Fibroblast of lung (primary cell): ENCODE results near the gene LRRC15.

ENCODE experiments used
- EZH2 ChIP-seq: IDR thresholded peaks from 2 replicates; pipeline ENCODE4 v1.5.1; 2012; ENCODE audit warnings: low read length, control low read depth, mild to moderate bottlenecking; ENCODE audit errors: missing control alignments
- TF ChIP-seq, protein P1 (sequence below), 2 donors: IDR thresholded peaks in 1 of 2; conservative IDR thresholded peaks in 1 of 2; 1 replicate in 1 of 2; 2 replicates in 1 of 2; pipeline ENCODE4 v1.5.1; 2011 to 2012; ENCODE audit warnings: low read length in 2 of 2, control low read depth in 1 of 2, inconsistent platforms in 1 of 2, low read depth in 1 of 2, mild to moderate bottlenecking in 1 of 2

DNA sequence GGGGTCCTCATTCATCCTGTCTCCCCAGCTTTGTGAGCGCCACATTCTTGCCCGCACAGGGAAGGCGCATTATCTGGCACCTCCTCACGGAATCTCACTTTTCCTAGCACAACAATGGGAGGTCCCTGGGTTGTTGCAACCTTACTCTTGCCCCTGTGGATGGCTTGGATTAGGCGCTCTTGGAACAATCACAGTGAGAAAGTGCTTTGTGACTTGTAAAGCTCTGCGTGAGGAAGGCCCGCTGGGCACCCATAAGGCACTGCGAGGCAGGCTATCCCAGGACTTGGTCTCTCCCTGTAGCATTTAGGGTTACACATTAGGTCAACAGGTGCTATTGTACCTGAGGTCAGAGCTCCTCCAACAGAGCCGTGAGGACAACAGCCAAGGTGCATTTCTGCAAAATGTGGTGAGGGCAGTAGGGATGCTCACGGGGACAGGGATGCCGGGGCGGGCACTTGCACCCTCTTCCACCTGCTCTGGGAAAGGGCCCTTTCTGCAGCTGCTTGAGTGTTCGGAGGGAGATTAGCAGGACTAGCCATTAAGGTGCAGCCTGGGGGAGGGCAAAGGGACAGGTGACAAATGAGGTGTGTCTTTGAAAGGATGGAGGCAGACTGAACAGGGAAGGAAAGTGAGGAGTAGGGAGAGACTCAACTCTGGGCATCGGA, 13.9 kb upstream of the LRRC15 start:
- TF ChIP-seq, protein P1, sequence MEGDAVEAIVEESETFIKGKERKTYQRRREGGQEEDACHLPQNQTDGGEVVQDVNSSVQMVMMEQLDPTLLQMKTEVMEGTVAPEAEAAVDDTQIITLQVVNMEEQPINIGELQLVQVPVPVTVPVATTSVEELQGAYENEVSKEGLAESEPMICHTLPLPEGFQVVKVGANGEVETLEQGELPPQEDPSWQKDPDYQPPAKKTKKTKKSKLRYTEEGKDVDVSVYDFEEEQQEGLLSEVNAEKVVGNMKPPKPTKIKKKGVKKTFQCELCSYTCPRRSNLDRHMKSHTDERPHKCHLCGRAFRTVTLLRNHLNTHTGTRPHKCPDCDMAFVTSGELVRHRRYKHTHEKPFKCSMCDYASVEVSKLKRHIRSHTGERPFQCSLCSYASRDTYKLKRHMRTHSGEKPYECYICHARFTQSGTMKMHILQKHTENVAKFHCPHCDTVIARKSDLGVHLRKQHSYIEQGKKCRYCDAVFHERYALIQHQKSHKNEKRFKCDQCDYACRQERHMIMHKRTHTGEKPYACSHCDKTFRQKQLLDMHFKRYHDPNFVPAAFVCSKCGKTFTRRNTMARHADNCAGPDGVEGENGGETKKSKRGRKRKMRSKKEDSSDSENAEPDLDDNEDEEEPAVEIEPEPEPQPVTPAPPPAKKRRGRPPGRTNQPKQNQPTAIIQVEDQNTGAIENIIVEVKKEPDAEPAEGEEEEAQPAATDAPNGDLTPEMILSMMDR (conservative IDR thresholded peaks at IDR 0.05 in 1 of 2, IDR thresholded peaks at IDR 0.05 in 1 of 2; ENCODE audit: low read depth in 1 of 2, low read length in 2 of 2): no peak
- no peak for TF ChIP-seq EZH2
